ENCODE results near the gene PCP2.

PCP2 gene

GRCh38 chr19:7596211-7596937 is 37.1 kb downstream of the PCP2 start:
- no peak for DNase-seq

GRCh38 chr19:7595466-7596133 is 37.9 kb downstream of the PCP2 start, which contains the start of gene CAMSAP3:
TSS of gene CAMSAP3 (plus strand) at chr19:7595863. CDS start at chr19:7596003, 140 bp downstream.
- DNase-seq: peak; percentile 12 to 14

GRCh38 chr19:7590256-7590655 is 43.3 kb downstream of the PCP2 start:
- DNase-seq: no peak

- no peak for DNase-seq
Measured at GRCh38 chr19:7589822-7590221, 43.7 kb downstream of the PCP2 start.

GRCh38 chr19:7582446-7582845 is 51.1 kb downstream of the PCP2 start:
- no peak for DNase-seq
